Stomach smooth muscle (tissue), 2 donors: ENCODE measurements around the gene CCDC85C.
A peak's percentile ranks its signal among the peaks of the same experiment; 100 is the strongest.

ENCODE experiments used
- H3K27ac ChIP-seq: one replicate; pipeline ENCODE4 v1.7.0; 2013; ENCODE audit warnings: mild to moderate bottlenecking, low read length, inconsistent platforms
- H3K27me3 ChIP-seq, 2 donors: one replicate each; pipeline ENCODE4 v1.7.0; 2013; ENCODE audit warnings: low read length in 2 of 2; ENCODE audit not compliant: insufficient read depth in 2 of 2, control insufficient read depth in 1 of 2
- H3K36me3 ChIP-seq, 2 donors: one replicate each; pipeline ENCODE4 v1.7.0; 2013; ENCODE audit warnings: low read length in 2 of 2; ENCODE audit not compliant: control insufficient read depth in 2 of 2, insufficient read depth in 2 of 2
- H3K4me1 ChIP-seq: one replicate; pipeline ENCODE4 v1.7.0; 2013; ENCODE audit warnings: low read length; ENCODE audit not compliant: control insufficient read depth, insufficient read depth
- H3K4me3 ChIP-seq, 2 donors: one replicate each; pipeline ENCODE4 v1.7.0; 2013; ENCODE audit warnings: low read length in 2 of 2
- H3K9ac ChIP-seq, 2 donors: one replicate each; pipeline ENCODE4 v1.7.0; 2013; ENCODE audit warnings: low read length in 2 of 2, mild to moderate bottlenecking in 1 of 2
- H3K9me3 ChIP-seq, 2 donors: one replicate each; pipeline ENCODE4 v1.7.0; 2013; ENCODE audit warnings: low read length in 2 of 2; ENCODE audit not compliant: control insufficient read depth in 2 of 2
- donor health status: healthy.
- donor health status: Pancreatic carcinoma.

The CCDC85C gene

DNA sequence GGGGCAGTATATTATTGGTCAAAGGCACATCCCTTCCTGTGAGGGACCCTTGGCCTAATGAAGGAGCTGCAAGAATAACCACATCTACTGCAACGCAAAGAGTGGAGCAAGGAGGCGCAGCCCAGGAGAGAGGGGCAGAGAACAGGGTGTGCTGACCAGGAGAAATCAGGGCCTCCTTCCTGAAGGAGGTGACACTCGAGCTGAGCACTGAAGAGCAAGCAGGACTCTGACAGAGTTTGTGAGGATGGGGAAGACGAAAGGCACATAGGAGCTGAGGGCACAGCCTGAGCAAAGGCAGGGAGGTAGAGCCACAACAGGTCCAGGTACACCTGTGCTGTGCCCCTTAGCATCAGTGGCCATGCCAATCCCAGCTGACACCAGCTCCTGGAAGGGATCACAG is 60.6 kb downstream of the CCDC85C start:
- peaks cover 73% of the 10 kb centered on the region for H3K4me1 ChIP-seq
- no peak overlapping the region for H3K27ac ChIP-seq

DNA sequence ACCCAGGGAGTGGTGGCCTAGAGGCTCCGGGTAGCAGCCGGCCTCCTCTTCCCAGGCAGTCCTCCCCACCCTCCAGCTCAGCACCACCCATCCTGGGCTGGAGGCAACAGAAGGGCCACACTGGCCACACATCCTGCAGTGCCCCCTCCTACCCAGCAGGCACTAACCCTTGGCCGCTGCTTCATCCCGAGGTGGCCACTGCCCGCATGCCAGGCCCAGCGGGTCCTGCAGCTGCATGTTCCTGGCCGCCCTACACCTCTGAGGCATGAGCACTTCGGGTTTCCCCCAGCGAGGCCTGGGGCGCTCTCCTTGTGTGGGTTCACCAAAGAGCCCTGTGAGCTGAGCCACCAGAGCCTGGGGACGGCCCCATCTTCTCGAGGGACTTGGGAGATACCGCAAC is 61.4 kb downstream of the CCDC85C start:
- H3K9me3 ChIP-seq: no peaks in the 10 kb centered on the region
- no peak overlapping the region for H3K4me3 ChIP-seq
- no peak overlapping the region for H3K9ac ChIP-seq
- H3K4me1 ChIP-seq: peaks cover 75% of the 10 kb centered on the region
- no peaks in the 10 kb centered on the region for H3K36me3 ChIP-seq
- peak overlapping the region; percentile 18 for H3K27ac ChIP-seq
- H3K27me3 ChIP-seq: no peaks in the 10 kb centered on the region

More for the DNA sequence above, 60.6 kb downstream of the CCDC85C start:
- no peaks in the 10 kb centered on the region for H3K9me3 ChIP-seq
- no peak overlapping the region for H3K9ac ChIP-seq
- no peak overlapping the region for H3K4me3 ChIP-seq
- H3K27me3 ChIP-seq: no peaks in the 10 kb centered on the region
- H3K36me3 ChIP-seq: no peaks in the 10 kb centered on the region

DNA sequence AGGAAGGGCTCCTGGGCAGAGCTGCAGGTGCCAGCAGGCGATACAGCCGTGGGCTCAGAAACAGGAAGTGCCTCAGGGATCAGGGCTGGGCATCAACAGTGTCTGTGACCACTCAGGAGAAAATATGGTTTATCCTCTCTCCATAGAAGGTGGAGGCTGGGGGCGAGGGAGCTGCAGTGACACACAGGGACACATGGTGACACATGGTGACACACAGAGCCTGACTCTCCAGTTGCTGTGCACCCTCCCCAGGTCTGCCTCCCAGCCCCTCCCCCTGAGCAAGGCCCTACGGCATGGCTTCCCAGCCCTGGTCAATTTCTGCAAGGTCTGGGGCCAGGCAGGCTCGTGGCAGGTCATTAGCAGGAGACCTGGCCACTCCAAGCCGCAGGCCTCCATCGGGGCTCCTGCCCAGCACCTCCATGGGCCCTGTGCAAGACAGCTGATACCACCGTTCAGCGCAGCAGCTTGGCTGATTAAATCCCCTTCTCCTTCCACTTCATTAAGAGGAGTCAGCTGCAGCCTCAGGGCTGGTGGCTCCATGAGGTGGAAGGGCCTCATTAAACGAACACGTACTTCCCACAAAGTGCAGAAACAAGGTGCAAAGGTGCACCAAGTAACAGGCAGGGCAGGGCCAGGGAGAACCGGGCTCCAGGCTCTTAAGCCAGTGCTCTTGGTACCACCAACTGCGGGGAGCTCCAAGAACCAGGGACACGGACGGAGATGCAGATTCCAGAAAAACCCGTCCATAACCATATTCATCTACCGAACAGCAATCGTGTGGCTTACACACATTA is 62.1 kb downstream of the CCDC85C start:
- Histone ChIP-seq H3K9me3 (no peaks in the 10 kb centered on the region), H3K27ac (peak overlapping the region; percentile 31), H3K9ac (no peak overlapping the region), H3K36me3 (no peaks in the 10 kb centered on the region), H3K27me3 (no peaks in the 10 kb centered on the region), H3K4me3 (no peak overlapping the region), H3K4me1 (peaks cover 81% of the 10 kb centered on the region)

DNA sequence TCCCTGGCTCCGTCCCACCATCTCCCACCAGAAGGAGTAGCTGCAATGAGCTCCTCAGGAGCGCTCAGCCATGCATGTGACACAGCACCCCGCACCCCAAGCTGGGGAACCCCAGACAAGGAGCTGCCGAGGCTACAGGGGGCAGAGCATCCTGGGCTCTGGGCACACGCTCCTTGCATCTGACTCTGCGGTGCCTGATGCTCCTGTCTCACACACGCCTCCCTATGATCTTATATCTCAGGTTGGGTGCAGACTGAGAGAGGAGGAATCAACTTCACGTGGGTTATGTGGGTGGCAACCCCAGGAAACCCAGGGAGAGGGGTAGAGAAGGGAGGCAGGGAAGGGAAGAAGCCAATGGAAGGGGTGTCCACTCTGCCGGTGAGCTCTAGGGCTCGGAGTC is 62.8 kb downstream of the CCDC85C start:
- Histone ChIP-seq H3K27me3 (no peaks in the 10 kb centered on the region), H3K4me1 (peaks cover 81% of the 10 kb centered on the region), H3K27ac (peak overlapping the region; percentile 31), H3K9me3 (no peaks in the 10 kb centered on the region), H3K9ac (no peak overlapping the region), H3K36me3 (no peaks in the 10 kb centered on the region), H3K4me3 (no peak overlapping the region)

DNA sequence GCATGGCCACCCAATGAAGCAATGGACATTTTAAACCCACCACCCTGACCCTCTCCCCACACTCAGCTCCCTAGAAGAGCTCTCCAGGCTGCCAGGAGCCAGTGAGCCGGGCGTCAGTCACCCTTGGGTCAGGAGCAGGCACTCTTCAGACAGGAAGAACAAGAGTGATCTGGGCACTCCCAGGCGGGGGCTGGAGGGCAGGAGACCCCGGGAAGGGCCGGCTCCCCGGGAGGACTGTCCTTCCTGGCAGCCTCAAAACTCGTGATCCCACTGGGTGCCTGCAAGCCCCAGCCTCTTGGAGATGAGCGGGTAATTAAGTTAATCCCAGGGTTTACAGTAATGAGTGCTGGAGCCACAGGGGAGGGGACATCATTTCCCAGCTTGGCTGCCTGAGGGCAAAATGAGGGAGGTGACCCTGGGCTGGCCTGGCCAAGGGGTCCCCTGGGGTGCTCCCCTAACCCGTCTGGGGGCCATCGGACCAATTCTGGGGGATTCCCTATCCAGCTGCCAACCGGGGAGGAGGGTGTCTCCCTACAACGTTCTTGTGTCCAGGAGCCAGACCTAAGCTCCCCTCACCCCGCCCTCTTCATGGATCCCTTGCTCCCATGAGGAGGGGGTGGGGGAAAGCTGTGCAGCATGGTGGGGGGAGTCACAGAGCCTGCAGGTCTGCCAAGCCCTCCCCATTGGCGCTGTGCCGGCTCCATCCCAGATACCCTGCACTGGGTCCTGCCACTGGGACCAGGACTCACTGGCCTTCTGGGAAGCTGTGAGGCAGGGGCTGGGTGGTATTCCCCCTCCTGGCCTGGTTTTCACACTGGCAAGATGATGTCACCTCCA is 63.6 kb downstream of the CCDC85C start:
- Histone ChIP-seq H3K9ac (no peak overlapping the region), H3K4me1 (peaks cover 81% of the 10 kb centered on the region), H3K27me3 (no peaks in the 10 kb centered on the region), H3K4me3 (no peak overlapping the region), H3K36me3 (no peaks in the 10 kb centered on the region), H3K9me3 (no peaks in the 10 kb centered on the region), H3K27ac (peak overlapping the region; percentile 31)

DNA sequence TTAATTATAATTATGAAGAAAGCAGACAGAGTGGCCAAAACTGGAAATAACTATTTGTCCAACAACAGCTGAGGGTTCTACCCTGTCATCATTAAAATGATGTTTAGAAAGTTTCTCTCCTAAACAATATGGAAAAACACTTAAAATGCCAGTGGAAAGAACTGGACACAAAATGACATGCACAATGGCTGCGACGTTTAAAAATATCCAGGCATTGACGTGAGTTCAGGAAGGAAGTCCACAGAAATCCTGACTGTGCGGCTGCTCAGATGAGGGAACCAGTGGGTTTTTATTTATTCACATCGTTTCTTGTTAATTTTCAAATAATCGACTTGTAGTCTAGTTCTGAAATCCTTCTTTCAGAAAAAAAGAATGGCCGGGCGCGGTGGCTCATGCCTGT is 64.5 kb downstream of the CCDC85C start:
- Histone ChIP-seq H3K36me3 (no peaks in the 10 kb centered on the region), H3K9ac (no peak overlapping the region), H3K27ac (no peak overlapping the region), H3K9me3 (no peaks in the 10 kb centered on the region), H3K4me3 (no peak overlapping the region), H3K27me3 (no peaks in the 10 kb centered on the region), H3K4me1 (peaks cover 83% of the 10 kb centered on the region)

DNA sequence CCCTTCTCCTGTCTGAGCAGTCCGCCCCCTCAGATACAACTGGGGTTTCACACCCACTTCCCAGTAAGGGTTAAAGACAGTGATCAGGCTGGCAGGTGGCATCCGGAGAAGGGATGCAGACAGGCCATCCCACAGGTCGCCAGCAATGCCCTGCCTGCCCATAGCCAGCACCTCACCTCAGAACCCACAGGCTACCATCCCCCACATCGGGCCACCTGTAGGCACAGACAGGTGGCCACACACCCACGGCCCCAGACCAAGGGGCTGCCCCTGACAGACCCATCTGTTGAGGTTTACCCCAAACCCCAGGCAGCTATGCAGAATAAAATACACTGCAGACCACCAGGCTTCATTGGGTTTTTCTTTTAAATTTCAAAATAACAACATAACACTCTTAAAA is 65.3 kb downstream of the CCDC85C start:
- H3K9me3 ChIP-seq: no peaks in the 10 kb centered on the region
- peaks cover 86% of the 10 kb centered on the region for H3K4me1 ChIP-seq
- peak overlapping the region; percentile 70 for H3K27ac ChIP-seq
- H3K9ac ChIP-seq: peak overlapping the region in 1 of 2 donors; percentile 74
- no peaks in the 10 kb centered on the region for H3K36me3 ChIP-seq
- H3K27me3 ChIP-seq: no peaks in the 10 kb centered on the region
- peak overlapping the region in 1 of 2 donors; percentile 54 for H3K4me3 ChIP-seq

DNA sequence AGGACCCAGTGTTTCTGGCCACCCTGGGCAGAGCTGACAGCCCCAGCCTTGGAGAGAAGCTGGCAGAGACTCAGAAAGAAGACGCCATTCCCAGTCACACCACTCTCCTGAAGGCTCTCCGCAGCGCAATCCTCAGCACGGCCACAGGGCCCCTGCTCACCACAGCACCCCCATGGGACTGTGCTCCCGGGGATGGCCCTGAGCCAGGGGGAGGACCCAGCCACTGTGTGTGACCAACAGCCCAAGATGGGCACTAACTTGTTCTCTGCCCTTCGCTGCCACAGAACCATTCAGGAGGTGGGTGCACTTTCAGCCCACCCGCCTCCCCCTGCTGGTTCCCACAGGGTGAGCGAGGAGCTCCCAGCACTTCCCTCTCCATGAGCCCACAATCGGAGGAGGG is 65.7 kb downstream of the CCDC85C start:
- H3K27ac ChIP-seq: peak overlapping the region; percentile 70

DNA sequence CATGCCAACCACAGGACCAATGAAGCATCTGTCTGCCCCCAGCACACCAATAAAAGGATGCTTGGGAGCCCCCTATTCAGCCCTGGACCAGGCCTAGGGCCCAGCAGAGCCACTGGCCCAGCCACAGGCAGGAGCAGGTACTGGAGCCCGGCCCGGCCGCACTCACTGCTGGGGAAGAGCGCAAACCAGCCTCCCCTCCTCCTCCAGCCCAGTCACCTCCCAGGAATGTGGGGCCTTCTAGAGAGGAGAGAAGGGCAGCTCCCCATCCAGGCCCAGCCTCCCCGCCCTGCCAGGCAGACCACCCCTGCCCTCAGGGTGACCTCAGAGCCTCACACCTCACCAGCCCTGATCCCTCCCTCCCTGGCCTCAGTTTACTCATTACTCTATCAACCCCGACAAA is 66.6 kb downstream of the CCDC85C start:
- no peaks in the 10 kb centered on the region for H3K9me3 ChIP-seq
- peaks cover 74% of the 10 kb centered on the region for H3K4me1 ChIP-seq
- peak overlapping the region; percentile 58 to 74 for H3K9ac ChIP-seq
- H3K36me3 ChIP-seq: no peaks in the 10 kb centered on the region
- H3K4me3 ChIP-seq: peak overlapping the region in 1 of 2 donors; percentile 54
- peak overlapping the region; percentile 70 for H3K27ac ChIP-seq
- H3K27me3 ChIP-seq: no peaks in the 10 kb centered on the region

More for the DNA sequence above, 65.7 kb downstream of the CCDC85C start:
- Histone ChIP-seq H3K9me3 (no peaks in the 10 kb centered on the region), H3K36me3 (no peaks in the 10 kb centered on the region), H3K9ac (peak overlapping the region; percentile 47 to 74), H3K4me1 (peaks cover 83% of the 10 kb centered on the region), H3K4me3 (peak overlapping the region; percentile 41 to 54), H3K27me3 (no peaks in the 10 kb centered on the region)

DNA sequence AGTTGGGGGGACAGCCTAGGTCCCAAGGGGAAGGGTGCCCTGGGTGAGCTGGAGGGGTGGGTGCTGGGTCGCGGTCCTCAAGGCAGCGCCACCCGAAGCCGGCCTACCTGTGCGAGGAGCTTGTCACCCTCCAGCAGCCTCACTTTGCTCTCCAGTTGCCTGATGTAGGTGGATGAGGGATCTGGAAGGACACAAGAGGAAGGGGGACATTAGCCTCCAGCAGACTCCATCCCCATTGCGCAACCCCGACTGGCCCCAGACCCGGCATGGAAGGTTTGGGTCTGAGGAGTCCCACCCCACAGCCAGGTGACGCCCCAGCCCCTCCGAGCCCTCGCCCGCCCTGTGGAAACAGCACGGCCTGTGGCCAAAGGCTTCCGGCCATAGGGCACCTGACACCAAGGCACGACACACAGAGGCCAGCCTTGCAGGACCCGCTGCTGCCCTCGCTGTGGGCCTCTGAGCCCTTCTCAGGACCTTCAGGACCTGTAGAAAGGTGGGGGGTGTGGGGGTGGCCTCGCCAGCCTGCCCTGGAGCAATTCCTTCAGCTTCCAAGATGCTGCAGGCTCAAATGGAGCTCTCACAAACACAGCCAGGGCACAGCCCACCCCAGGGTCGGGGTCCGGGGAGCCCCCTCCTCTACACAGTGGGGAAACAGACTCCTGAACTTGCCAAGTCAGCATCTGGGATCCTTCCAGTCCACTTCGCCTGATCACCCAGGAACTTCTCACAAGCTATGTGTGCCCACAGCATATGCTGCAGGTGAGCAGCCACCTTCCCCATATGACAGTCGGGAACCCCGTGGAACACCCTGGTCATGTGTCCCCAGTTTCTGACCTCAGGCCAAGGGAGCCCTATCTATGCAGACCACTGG is 67.9 kb downstream of the CCDC85C start:
- H3K27ac ChIP-seq: peak overlapping the region; percentile 70
- no peaks in the 10 kb centered on the region for H3K36me3 ChIP-seq
- H3K4me1 ChIP-seq: peaks cover 70% of the 10 kb centered on the region
- no peaks in the 10 kb centered on the region for H3K27me3 ChIP-seq
- no peaks in the 10 kb centered on the region for H3K9me3 ChIP-seq
- no peak overlapping the region for H3K4me3 ChIP-seq
- peak overlapping the region in 1 of 2 donors; percentile 74 for H3K9ac ChIP-seq
